Placental pericyte (primary cell): ENCODE data around the gene REG3G. TPM values are rescaled to one million over a fixed set of nuclear protein-coding genes. Genes with fewer than 3 reads are reported as not detected.

Experiments used
- total RNA-seq: library from RNA; depleted of rRNA; stranded (reverse); fragments of >200 nt; gene quantifications from 2 replicates; pipeline ENCODE4 v1.2.3, GENCODE V29; 2012

The REG3G gene
- total RNA-seq: not detected in 2 replicates

GRCh38 chr2:79025421-79025820, at the start of gene REG3G:
Gene REG3G, plus strand, starts transcription at chr2:79025702. Its CDS starts 392 bp downstream, at chr2:79026094.

Other genes with a start within 250 kb of the REG3G start
- not detected in 2 replicates for gene REG1B, start 62.3 kb downstream of the REG3G start, total RNA-seq
- gene REG1A, start 94.8 kb downstream of the REG3G start, total RNA-seq: not detected in 2 replicates
- gene REG3A, start 134.1 kb downstream of the REG3G start, total RNA-seq: not detected in 2 replicates